ENCODE measurements around the gene HOGA1.

The HOGA1 gene

DNA sequence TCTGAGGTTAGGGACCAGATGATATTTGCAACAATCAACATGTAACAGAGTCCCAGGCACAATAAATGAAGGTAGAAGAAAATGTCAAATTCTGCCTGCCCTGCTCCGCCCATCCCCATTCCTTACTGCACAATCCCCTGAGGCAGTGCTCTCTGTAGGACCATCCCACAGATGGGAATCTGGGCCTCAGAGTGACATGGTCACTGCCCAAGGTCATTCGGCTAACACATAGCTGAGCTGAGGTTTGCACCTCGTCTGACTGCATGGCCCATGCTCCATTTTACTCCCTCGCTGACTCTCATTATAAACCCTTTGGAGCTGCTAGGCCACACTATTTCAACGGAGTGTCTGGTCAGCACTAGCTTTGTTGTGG, 1.2 kb downstream of the HOGA1 start:
- DNase-seq (ENCODE audit: low read depth), result no peak
- TF ChIP-seq, protein P1, sequence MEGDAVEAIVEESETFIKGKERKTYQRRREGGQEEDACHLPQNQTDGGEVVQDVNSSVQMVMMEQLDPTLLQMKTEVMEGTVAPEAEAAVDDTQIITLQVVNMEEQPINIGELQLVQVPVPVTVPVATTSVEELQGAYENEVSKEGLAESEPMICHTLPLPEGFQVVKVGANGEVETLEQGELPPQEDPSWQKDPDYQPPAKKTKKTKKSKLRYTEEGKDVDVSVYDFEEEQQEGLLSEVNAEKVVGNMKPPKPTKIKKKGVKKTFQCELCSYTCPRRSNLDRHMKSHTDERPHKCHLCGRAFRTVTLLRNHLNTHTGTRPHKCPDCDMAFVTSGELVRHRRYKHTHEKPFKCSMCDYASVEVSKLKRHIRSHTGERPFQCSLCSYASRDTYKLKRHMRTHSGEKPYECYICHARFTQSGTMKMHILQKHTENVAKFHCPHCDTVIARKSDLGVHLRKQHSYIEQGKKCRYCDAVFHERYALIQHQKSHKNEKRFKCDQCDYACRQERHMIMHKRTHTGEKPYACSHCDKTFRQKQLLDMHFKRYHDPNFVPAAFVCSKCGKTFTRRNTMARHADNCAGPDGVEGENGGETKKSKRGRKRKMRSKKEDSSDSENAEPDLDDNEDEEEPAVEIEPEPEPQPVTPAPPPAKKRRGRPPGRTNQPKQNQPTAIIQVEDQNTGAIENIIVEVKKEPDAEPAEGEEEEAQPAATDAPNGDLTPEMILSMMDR (IDR thresholded peaks at IDR 0.05; ENCODE audit: low read length, missing control alignments), result no peak
- H3K4me3 ChIP-seq (replicated peaks; ENCODE audit: low read depth, low read length), result no peak overlapping the region

DNA sequence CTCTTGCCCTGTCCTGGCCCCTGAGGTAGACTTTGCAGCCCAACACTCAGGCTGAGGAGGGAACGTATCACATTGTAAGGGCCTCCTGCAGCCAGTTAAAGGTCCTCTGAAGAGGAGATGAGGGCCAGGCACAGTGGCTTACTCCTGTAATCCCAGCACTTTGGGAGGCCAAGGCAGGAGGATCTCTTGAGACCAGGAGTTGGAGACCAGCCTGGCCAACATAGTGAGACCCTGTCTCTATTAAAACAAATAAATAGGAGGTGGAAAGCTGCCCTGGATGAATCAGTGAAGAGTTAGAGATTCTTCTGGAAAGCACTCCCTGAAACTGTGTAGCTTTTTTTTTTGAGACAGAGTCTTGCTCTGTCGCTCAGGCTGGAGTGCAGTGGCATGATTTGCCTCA, 3.0 kb downstream of the HOGA1 start:
- TF ChIP-seq, protein P1 (IDR thresholded peaks at IDR 0.05; ENCODE audit: low read length, missing control alignments), result no peak
- H3K4me3 ChIP-seq (replicated peaks; ENCODE audit: low read depth, low read length), result no peak overlapping the region
- no peak for DNase-seq (ENCODE audit: low read depth)

DNA sequence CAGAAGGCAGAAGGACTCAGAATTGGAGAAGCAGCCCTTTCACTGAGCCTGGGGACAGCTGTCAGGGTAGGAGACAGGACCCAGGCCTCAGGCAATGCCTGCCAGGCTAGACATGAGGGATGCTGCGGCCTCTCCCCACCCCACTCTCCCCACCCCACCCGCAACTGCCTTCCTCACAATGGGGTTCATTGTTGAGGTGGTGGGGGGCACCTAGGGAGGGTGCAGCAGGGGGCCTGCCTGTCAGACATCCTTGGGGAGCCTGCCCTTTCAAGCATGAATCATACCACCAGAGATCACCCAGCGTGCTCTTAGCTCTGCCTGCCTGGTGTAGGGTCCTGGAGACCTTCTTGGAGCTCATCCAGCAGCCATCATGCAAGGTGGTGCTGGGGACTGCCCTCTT, 5.3 kb downstream of the HOGA1 start, which contains the start of gene C10orf62:
Gene C10orf62, plus strand, starts transcription at position 243 of the 400 bp plus-strand sequence. CDS start 177 bp downstream, outside the sequence.
- DNase-seq (ENCODE audit: low read depth), result no peak
- H3K4me3 ChIP-seq (replicated peaks; ENCODE audit: low read depth, low read length), result no peak within 1 kb of the TSS
- TF ChIP-seq, protein P1 (IDR thresholded peaks at IDR 0.05; ENCODE audit: low read length, missing control alignments), result no peak

DNA sequence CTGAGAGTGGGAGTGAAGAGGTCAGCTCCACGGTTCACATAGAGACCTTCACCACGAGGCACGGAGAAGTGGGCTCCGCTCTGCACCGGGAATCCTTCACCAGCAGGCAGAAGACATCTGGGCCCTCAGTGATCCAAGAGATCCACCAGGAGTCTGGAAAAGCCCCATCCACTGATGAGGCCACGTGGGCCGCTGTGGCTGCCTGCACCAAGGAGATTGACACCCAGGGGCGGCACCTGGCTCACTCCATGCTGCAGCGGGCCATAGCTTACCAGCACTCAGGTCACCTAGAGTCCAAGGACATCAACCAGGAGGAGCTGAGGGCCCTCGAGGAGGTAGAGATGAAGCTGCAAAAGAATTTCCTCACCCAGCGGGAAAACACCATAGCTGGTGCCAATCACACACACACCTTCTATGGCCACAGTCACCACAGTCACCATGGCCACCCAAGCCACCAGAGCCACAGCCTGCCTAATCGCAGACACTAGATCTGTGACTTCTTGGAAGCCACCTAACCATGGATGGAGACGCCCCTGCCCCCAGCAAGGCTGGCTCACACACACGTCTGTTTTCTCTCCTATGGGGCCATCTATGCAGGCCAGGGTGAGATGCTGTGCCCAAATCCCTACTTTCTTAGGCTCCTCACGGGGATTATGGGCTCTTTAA, 6.0 kb downstream of the HOGA1 start:
- no peak for DNase-seq (ENCODE audit: low read depth)
- TF ChIP-seq, protein P1 (IDR thresholded peaks at IDR 0.05; ENCODE audit: low read length, missing control alignments), result no peak
- H3K4me3 ChIP-seq (replicated peaks; ENCODE audit: low read depth, low read length), result no peak overlapping the region

DNA sequence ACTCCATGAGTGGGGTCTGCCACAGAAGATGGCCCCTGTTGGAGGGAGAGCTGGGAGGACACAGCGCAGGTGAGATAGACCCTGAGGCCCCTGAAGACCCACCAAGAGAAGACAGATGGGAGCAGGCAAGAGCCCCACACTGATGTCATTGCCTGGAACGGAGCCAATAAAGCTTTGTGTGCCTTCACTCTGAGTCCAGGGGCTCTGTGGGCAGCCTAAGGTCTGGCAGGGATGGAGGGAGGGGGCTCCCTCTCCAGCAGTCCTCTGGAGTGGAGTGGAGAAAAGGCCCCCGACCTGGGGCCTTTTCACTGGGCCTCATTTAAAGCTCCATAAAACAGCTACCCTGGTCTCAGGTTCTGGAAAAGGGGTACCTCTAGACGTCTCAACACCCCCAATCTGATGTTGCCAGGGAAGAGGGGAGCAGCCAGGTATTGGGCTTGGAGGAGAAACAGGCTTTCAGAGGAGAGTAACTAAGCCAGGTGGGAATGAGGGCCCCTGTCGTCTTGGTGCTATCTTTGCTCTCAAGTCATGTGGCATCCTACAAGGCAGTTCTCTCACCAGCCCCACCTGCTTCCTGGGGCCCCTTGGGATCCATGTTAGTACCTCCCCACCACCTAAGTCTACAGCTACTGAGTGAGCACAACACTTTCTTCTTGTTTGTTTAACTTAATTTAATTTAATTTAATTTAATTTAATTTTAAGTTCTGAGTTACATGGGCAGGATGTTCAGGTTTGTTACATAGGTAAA, 6.7 kb downstream of the HOGA1 start:
- DNase-seq (ENCODE audit: low read depth), result no peak
- TF ChIP-seq, protein P1 (IDR thresholded peaks at IDR 0.05; ENCODE audit: low read length, missing control alignments), result no peak
- H3K4me3 ChIP-seq (replicated peaks; ENCODE audit: low read depth, low read length), result no peak overlapping the region

DNA sequence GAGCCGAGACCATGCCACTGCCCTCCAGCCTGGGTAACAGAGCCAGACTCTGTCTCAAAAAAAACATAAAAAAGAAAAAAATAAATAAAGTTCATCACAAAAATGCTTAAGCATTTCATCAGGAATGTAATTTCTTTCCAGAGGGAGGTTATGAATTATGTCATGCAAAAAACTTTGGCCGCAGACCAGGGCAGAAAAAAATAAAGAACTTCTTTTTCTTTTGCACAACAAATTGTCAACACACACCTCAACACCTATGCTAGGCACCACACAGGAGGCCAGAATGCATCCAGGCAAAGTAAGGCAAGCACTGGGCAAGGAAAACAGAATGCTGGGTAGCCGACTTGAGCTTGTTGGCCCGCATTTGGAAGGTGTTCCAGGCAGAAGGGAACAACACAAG, 9.2 kb downstream of the HOGA1 start:
- TF ChIP-seq, protein P1 (IDR thresholded peaks at IDR 0.05; ENCODE audit: low read length, missing control alignments), result no peak
- peak; percentile 51 for DNase-seq (ENCODE audit: low read depth)
- no peak overlapping the region for H3K4me3 ChIP-seq (replicated peaks; ENCODE audit: low read depth, low read length)

Data from fibroblast of pulmonary artery (primary cell).